Measurements from ENCODE around the gene TMEM235. TPM values are rescaled to one million over a fixed set of nuclear protein-coding genes. Genes with fewer than 3 reads are reported as not detected.

Gene TMEM235
- total and polyA plus RNA-seq, 4 donors: 0.02 TPM; not detected in 3

DNA sequence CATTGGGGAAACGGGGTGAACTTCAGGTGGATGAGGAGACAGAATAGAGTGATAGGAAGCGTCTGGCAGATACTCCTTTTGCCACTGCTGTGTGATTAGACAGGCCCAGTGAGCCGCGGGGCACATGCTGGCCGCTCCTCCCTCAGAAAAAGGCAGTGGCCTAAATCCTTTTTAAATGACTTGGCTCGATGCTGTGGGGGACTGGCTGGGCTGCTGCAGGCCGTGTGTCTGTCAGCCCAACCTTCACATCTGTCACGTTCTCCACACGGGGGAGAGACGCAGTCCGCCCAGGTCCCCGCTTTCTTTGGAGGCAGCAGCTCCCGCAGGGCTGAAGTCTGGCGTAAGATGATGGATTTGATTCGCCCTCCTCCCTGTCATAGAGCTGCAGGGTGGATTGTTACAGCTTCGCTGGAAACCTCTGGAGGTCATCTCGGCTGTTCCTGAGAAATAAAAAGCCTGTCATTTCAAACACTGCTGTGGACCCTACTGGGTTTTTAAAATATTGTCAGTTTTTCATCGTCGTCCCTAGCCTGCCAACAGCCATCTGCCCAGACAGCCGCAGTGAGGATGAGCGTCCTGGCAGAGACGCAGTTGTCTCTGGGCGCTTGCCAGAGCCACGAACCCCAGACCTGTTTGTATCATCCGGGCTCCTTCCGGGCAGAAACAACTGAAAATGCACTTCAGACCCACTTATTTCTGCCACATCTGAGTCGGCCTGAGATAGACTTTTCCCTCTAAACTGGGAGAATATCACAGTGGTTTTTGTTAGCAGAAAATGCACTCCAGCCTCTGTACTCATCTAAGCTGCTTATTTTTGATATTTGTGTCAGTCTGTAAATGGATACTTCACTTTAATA is 7.0 kb upstream of the TMEM235 start:
- Histone ChIP-seq H3K27me3 (ENCODE audit: control insufficient read depth in 4 of 4, insufficient read depth in 4 of 4, low read length in 3 of 4) (no peaks in the 10 kb centered on the region), H3K9me3 (ENCODE audit: control insufficient read depth in 4 of 4, low read length in 3 of 4) (no peaks in the 10 kb centered on the region), H3K4me3 (ENCODE audit: low read depth in 1 of 3, low read length in 3 of 3) (no peak overlapping the region), H3K9ac (ENCODE audit: low read depth in 1 of 2, low read length in 2 of 2) (no peak overlapping the region), H3K27ac (ENCODE audit: low read depth in 1 of 2, low read length in 2 of 2) (no peak overlapping the region), H3K36me3 (ENCODE audit: control insufficient read depth in 4 of 4, insufficient read depth in 3 of 4, low read depth in 1 of 4, low read length in 3 of 4) (no peaks in the 10 kb centered on the region), H3K4me1 (ENCODE audit: control insufficient read depth in 4 of 4, insufficient read depth in 4 of 4, low read length in 3 of 4) (peaks cover 0 to 3% (median 0%) of the 10 kb centered on the region in 4 donors)
- WGBS: 88% methylated on average over 27 of the region's 27 CpGs
- TF ChIP-seq SP1 (IDR thresholded peaks at IDR 0.05) (no peak), FOXA1 (IDR thresholded peaks at IDR 0.05) (no peak), HNF4G (IDR thresholded peaks at IDR 0.05) (no peak), JUND (IDR thresholded peaks at IDR 0.05) (no peak), TAF1 (conservative IDR thresholded peaks at IDR 0.05) (no peak), RAD21 (IDR thresholded peaks at IDR 0.05) (no peak), REST (IDR thresholded peaks at IDR 0.05) (no peak), ZBTB33 (IDR thresholded peaks at IDR 0.05) (no peak)
- no peak for DNase-seq (ENCODE audit: low spot score)

DNA sequence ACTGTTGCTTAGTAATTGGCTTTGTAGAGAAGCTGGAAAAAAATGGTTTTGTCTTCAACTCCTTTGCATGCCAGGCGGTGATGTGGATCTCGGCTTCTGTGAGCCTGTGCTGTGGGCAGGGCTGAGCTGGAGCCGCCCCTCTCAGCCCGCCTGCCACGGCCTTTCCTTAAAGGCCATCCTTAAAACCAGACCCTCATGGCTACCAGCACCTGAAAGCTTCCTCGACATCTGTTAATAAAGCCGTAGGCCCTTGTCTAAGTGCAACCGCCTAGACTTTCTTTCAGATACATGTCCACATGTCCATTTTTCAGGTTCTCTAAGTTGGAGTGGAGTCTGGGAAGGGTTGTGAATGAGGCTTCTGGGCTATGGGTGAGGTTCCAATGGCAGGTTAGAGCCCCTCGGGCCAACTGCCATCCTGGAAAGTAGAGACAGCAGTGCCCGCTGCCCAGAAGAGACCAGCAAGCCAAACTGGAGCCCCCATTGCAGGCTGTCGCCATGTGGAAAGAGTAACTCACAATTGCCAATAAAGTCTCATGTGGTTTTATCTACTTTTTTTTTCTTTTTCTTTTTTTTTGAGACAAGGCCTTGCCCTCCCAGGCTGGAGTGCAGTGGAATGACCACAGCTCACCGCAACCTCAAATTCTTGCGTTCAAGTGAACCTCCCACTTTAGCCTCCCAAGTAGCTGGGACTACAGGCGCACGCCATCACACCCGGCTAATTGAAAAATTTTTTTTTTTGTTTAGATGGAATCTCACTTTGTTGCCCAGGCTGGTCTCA is 6.2 kb upstream of the TMEM235 start:
- no peaks in the 10 kb centered on the region for H3K27me3 ChIP-seq (ENCODE audit: control insufficient read depth in 4 of 4, insufficient read depth in 4 of 4, low read length in 3 of 4)
- H3K4me1 ChIP-seq (ENCODE audit: control insufficient read depth in 4 of 4, insufficient read depth in 4 of 4, low read length in 3 of 4): peaks cover 0 to 3% (median 0%) of the 10 kb centered on the region in 4 donors
- H3K4me3 ChIP-seq (ENCODE audit: low read depth in 1 of 3, low read length in 3 of 3): no peak overlapping the region
- no peak overlapping the region for H3K9ac ChIP-seq (ENCODE audit: low read depth in 1 of 2, low read length in 2 of 2)
- no peak for DNase-seq (ENCODE audit: low spot score)
- H3K36me3 ChIP-seq (ENCODE audit: control insufficient read depth in 4 of 4, insufficient read depth in 3 of 4, low read depth in 1 of 4, low read length in 3 of 4): no peaks in the 10 kb centered on the region
- no peaks in the 10 kb centered on the region for H3K9me3 ChIP-seq (ENCODE audit: control insufficient read depth in 4 of 4, low read length in 3 of 4)
- TF ChIP-seq HNF4G (IDR thresholded peaks at IDR 0.05): no peak
- TF ChIP-seq NR2F2 (IDR thresholded peaks at IDR 0.05): no peak
- TF ChIP-seq REST (IDR thresholded peaks at IDR 0.05): no peak
- TF ChIP-seq HNF4A (conservative IDR thresholded peaks at IDR 0.05): no peak
- TF ChIP-seq YY1 (IDR thresholded peaks at IDR 0.05): no peak
- 98% methylated on average over 16 of the region's 16 CpGs for WGBS
- no peak overlapping the region for H3K27ac ChIP-seq (ENCODE audit: low read depth in 1 of 2, low read length in 2 of 2)

Data from liver (tissue), 9 donors.